Mesenchymal stem cell (in vitro differentiated cells and primary cell): ENCODE data around the gene SPTY2D1. TPM values are rescaled to one million over a fixed set of nuclear protein-coding genes. Genes with fewer than 3 reads are reported as not detected.
"Not testable (repeated sequence)": the region's sequence is repeated elsewhere in the genome, so short reads cannot be mapped to it uniquely, and the experiment has no call there.

Experiments
- DNase-seq: peaks from one replicate; pipeline ENCODE4 v3.0.0-alpha.2; 2013
- H2AFZ ChIP-seq: one replicate; pipeline ENCODE4 v1.6.1; 2013; ENCODE audit warnings: low read depth, mild to moderate bottlenecking, control low read depth, inconsistent platforms, low read length, moderate library complexity
- H2AK5ac ChIP-seq: 2 replicates; pipeline ENCODE4 v1.6.1; 2013; ENCODE audit warnings: low read length, moderate library complexity, mild to moderate bottlenecking, inconsistent platforms; ENCODE audit not compliant: severe bottlenecking
- H2BK120ac ChIP-seq: one replicate; pipeline ENCODE4 v1.6.1; 2013; ENCODE audit warnings: low read depth, mild to moderate bottlenecking, inconsistent platforms, low read length, moderate library complexity
- H2BK12ac ChIP-seq, 2 experiments: one replicate each; pipeline ENCODE4 v1.6.1; 2013; ENCODE audit warnings: inconsistent platforms in 2 of 2, low read length in 2 of 2, mild to moderate bottlenecking in 2 of 2, moderate library complexity in 2 of 2, control low read depth in 1 of 2
- H2BK15ac ChIP-seq: one replicate; pipeline ENCODE4 v1.6.1; 2013; ENCODE audit warnings: mild to moderate bottlenecking, low read depth, inconsistent platforms; ENCODE audit not compliant: poor library complexity, severe bottlenecking
- H2BK5ac ChIP-seq: 2 replicates; pipeline ENCODE4 v1.6.1; 2013; ENCODE audit warnings: low read depth, mild to moderate bottlenecking, low read length, control low read depth, inconsistent platforms; ENCODE audit not compliant: poor library complexity, severe bottlenecking
- H3K14ac ChIP-seq, 2 experiments: one replicate each; pipeline ENCODE4 v1.6.1; 2013; ENCODE audit warnings: inconsistent platforms in 2 of 2, low read length in 2 of 2, control low read depth in 1 of 2, mild to moderate bottlenecking in 1 of 2, moderate library complexity in 1 of 2
- H3K18ac ChIP-seq, 2 experiments: one replicate each; pipeline ENCODE4 v1.6.1; 2013; ENCODE audit warnings: inconsistent platforms in 2 of 2, low read length in 2 of 2, control low read depth in 1 of 2, low read depth in 1 of 2, mild to moderate bottlenecking in 1 of 2
- H3K23ac ChIP-seq, 2 experiments: one replicate each; pipeline ENCODE4 v1.6.1; 2013; ENCODE audit warnings: inconsistent platforms in 2 of 2, low read length in 2 of 2, mild to moderate bottlenecking in 2 of 2, moderate library complexity in 2 of 2, control low read depth in 1 of 2
- H3K27ac ChIP-seq: 2 replicates; pipeline ENCODE4 v1.5.1; 2013; ENCODE audit warnings: mild to moderate bottlenecking, moderate library complexity, low read length, control low read depth, inconsistent platforms; ENCODE audit not compliant: poor library complexity, severe bottlenecking
- H3K27me3 ChIP-seq, 2 experiments: 2 replicates each; pipeline versions ENCODE4 v1.6.1 to v1.7.0; 2013; ENCODE audit warnings: low read length in 2 of 2, mild to moderate bottlenecking in 2 of 2, moderate library complexity in 2 of 2, control low read depth in 1 of 2, inconsistent platforms in 1 of 2; ENCODE audit not compliant: control insufficient read depth in 1 of 2, insufficient read depth in 1 of 2
- H3K36me3 ChIP-seq, 2 experiments: 2 replicates each; pipeline versions ENCODE4 v1.6.1 to v1.7.0; 2013; ENCODE audit warnings: low read length in 2 of 2, control low read depth in 1 of 2, inconsistent platforms in 1 of 2, low read depth in 1 of 2, mild to moderate bottlenecking in 1 of 2; ENCODE audit not compliant: insufficient read depth in 2 of 2, control insufficient read depth in 1 of 2
- H3K4ac ChIP-seq, 2 experiments: one replicate each; pipeline ENCODE4 v1.6.1; 2013; ENCODE audit warnings: inconsistent platforms in 2 of 2, low read length in 2 of 2, mild to moderate bottlenecking in 2 of 2, moderate library complexity in 2 of 2, control low read depth in 1 of 2, low read depth in 1 of 2
- H3K4me1 ChIP-seq: 2 replicates; pipeline ENCODE4 v1.6.1; 2013; ENCODE audit warnings: low read depth, low read length, control low read depth; ENCODE audit not compliant: control insufficient read depth, insufficient read depth
- H3K4me2 ChIP-seq: 2 replicates; pipeline ENCODE4 v1.6.1; 2013; ENCODE audit warnings: low read length, mild to moderate bottlenecking, inconsistent platforms; ENCODE audit not compliant: poor library complexity, severe bottlenecking
- H3K4me3 ChIP-seq, 2 experiments: 2 replicates each; pipeline versions ENCODE4 v1.5.1 to v1.7.0; 2013; ENCODE audit warnings: low read length in 2 of 2, mild to moderate bottlenecking in 2 of 2, control low read depth in 1 of 2, low read depth in 1 of 2; ENCODE audit not compliant: insufficient read depth in 1 of 2
- H3K79me1 ChIP-seq: replicated peaks from 2 replicates; pipeline ENCODE4 v1.6.1; 2013; ENCODE audit warnings: mild to moderate bottlenecking, control low read depth, low read length, inconsistent platforms; ENCODE audit not compliant: poor library complexity, severe bottlenecking
- H3K9ac ChIP-seq: 2 replicates; pipeline ENCODE4 v1.7.0; 2013; ENCODE audit warnings: mild to moderate bottlenecking, low read length, moderate library complexity
- H3K9me3 ChIP-seq: 2 replicates; pipeline ENCODE4 v1.7.0; 2013; ENCODE audit warnings: mild to moderate bottlenecking, low read length; ENCODE audit not compliant: control insufficient read depth
- H4K8ac ChIP-seq: one replicate; pipeline ENCODE4 v1.6.1; 2013; ENCODE audit warnings: inconsistent platforms, mild to moderate bottlenecking, low read length, moderate library complexity
- H4K91ac ChIP-seq: one replicate; pipeline ENCODE4 v1.6.1; 2013; ENCODE audit warnings: mild to moderate bottlenecking, low read length, inconsistent platforms
- WGBS: methylation state at CpG from one replicate; pipeline ENCODE4 v1.1.7; 2013; ENCODE audit warnings: mixed read lengths; 5-methylcytosine and 5-hydroxymethylcytosine counted together
- polyA plus RNA-seq, 2 experiments: library from polyadenylated mRNA; stranded (reverse); fragments of 200-250 nt; gene quantifications; one replicate each; pipeline ENCODE4 v1.2.3, GENCODE V29; 2013

SPTY2D1 gene, protein sequence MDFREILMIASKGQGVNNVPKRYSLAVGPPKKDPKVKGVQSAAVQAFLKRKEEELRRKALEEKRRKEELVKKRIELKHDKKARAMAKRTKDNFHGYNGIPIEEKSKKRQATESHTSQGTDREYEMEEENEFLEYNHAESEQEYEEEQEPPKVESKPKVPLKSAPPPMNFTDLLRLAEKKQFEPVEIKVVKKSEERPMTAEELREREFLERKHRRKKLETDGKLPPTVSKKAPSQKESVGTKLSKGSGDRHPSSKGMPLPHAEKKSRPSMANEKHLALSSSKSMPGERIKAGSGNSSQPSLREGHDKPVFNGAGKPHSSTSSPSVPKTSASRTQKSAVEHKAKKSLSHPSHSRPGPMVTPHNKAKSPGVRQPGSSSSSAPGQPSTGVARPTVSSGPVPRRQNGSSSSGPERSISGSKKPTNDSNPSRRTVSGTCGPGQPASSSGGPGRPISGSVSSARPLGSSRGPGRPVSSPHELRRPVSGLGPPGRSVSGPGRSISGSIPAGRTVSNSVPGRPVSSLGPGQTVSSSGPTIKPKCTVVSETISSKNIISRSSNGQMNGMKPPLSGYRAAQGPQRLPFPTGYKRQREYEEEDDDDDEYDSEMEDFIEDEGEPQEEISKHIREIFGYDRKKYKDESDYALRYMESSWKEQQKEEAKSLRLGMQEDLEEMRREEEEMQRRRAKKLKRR
- polyA plus RNA-seq (2013, experiment 1 of 2), result 13.9 TPM
- 14.2 TPM for polyA plus RNA-seq (2013, experiment 2 of 2)

DNA sequence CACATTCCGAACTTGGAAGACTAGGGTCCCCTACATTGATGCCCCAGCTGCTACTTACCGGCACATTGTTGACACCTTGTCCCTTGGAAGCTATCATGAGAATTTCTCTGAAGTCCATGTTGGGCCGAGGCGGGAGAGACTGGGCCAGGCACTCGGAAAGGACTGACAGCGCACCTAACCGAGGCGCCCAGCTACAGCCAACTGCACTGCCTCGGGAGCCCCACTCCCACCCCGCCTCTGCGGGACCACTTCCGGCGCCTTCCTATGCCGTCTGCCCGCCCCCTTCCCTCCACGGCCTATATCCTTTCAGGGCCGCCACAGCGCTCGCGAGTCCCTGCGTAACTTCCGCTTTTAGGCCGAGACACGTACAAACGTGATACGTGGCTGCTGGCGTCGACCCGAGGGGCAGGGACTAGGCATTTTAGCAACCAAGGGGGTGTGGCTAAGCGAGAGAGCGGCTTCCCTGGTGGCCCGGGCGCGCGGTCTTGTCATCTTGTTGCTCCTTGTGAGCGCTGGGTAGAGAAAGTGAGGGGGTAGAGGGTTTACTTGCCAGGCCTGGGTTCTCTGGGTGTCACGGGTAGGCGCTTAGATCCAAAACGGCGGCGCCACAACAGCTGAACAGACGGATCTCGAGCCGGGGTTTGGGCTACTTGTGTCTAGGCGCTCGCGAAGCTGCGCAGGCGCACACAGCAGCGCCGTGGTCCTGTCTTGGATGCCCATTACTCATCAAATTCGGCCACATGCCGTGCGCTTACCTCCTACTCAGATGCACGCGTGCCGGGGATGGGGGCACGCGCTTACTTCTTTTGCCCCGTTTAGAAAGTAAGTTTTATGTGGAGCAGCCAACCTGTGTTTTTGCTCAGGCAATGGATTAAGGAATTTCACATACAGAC is at the start of gene SPTY2D1:
SPTY2D1 (minus strand) TSS at position 203 of the 893 bp plus-strand sequence; CDS start at position 118, 85 bp downstream.
- under 1% methylated on average over 59 of the region's 60 CpGs for WGBS

DNA sequence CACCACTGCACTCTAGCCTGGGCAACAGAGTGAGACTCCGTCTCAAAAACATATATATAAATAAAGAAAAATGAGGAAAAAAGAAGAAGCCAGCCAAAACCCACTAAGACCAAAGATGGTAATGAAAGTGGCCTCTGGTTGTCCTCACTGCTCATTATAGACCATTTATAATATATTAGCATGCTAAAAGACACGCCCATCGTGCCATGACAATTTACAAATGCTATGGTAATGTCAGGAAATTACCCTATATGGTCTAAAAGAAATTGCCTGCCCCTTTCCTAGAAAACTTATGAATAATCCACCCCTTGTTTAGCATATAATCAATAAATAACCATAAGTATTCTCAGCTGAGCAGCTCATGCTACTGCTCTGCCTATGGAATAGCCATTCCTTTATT is 48.3 kb upstream of the SPTY2D1 start:
- 93% methylated on average over 2 of the region's 3 CpGs for WGBS
- H3K23ac ChIP-seq, result no peak overlapping the region

More for the DNA sequence above, at the start of gene SPTY2D1:
- H3K4me1 ChIP-seq, result peaks cover 2% of the 10 kb centered on the region
- no peaks in the 10 kb centered on the region for H3K36me3 ChIP-seq
- peak within 1 kb of the TSS; percentile 65 to 96 for H3K4me3 ChIP-seq
- H2BK15ac ChIP-seq, result peak within 1 kb of the TSS; percentile 98
- peak within 1 kb of the TSS; percentile 33 to 74 for H3K18ac ChIP-seq
- peak within 1 kb of the TSS; percentile 78 for H2BK5ac ChIP-seq
- peak within 1 kb of the TSS; percentile 99 for H3K9ac ChIP-seq
- no peak within 1 kb of the TSS for H2AK5ac ChIP-seq
- DNase-seq, result peak; percentile 100
- H3K4ac ChIP-seq, result peak within 1 kb of the TSS; percentile 1 to 81
- H2AFZ ChIP-seq, result peak within 1 kb of the TSS; percentile 79
- peak within 1 kb of the TSS; percentile 93 for H3K27ac ChIP-seq
- peak within 1 kb of the TSS in 1 of 2 experiments; percentile 14 for H3K23ac ChIP-seq
- H3K27me3 ChIP-seq, result peaks cover 0 to 4% of the 10 kb centered on the region in 2 experiments
- H2BK12ac ChIP-seq, result no peak within 1 kb of the TSS
- peak within 1 kb of the TSS; percentile 84 for H4K8ac ChIP-seq
- H3K4me2 ChIP-seq, result peak within 1 kb of the TSS; percentile 95
- no peaks in the 10 kb centered on the region for H3K9me3 ChIP-seq
- H4K91ac ChIP-seq, result no peak within 1 kb of the TSS
- no peaks in the 10 kb centered on the region for H3K79me1 ChIP-seq
- H2BK120ac ChIP-seq, result peak within 1 kb of the TSS; percentile 52
- H3K14ac ChIP-seq, result no peak within 1 kb of the TSS

DNA sequence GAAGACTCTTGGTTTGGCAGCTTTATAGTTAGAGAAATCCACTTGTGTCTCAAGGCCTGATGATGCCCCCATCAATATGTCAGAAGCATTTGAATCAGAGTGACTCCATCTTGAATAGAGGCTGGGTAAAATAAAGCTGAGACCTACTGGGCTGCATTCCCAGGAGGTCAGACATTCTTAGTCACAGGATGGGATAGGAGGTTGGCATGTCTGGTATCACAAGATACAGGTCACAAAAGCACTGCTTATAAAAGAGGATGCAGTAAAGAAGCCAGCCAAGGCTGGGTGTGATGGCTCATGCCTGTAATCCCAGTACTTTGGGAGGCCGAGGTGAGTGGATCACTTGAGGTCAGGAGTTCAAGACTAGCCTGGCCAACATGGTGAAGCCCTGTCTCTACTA is 47.8 kb upstream of the SPTY2D1 start:
- not testable (repeated sequence) for H3K4me1 ChIP-seq, H4K8ac ChIP-seq, H3K4ac ChIP-seq, H3K36me3 ChIP-seq, H2BK15ac ChIP-seq, H3K9me3 ChIP-seq, H3K14ac ChIP-seq, DNase-seq, H3K9ac ChIP-seq, H2BK5ac ChIP-seq, H3K4me3 ChIP-seq, H3K79me1 ChIP-seq, H4K91ac ChIP-seq, H2BK12ac ChIP-seq, H3K27ac ChIP-seq, H3K27me3 ChIP-seq, H3K23ac ChIP-seq, H3K18ac ChIP-seq, H2AFZ ChIP-seq, H3K4me2 ChIP-seq, H2BK120ac ChIP-seq, H2AK5ac ChIP-seq
- 100% methylated on average over 1 of the region's 1 CpG for WGBS

More for the DNA sequence above, 48.3 kb upstream of the SPTY2D1 start:
- no peak overlapping the region for H3K27ac ChIP-seq
- no peak overlapping the region for H2BK15ac ChIP-seq
- H3K18ac ChIP-seq, result no peak overlapping the region
- H3K14ac ChIP-seq, result no peak overlapping the region
- no peak overlapping the region for H2BK12ac ChIP-seq
- H4K8ac ChIP-seq, result no peak overlapping the region
- H3K4me2 ChIP-seq, result no peak overlapping the region
- no peak overlapping the region for H2AFZ ChIP-seq
- H2BK5ac ChIP-seq, result no peak overlapping the region
- H2BK120ac ChIP-seq, result no peak overlapping the region
- H2AK5ac ChIP-seq, result no peak overlapping the region
- H3K79me1 ChIP-seq, result no peaks in the 10 kb centered on the region
- H3K9me3 ChIP-seq, result no peaks in the 10 kb centered on the region
- no peak overlapping the region for H3K9ac ChIP-seq
- no peak for DNase-seq
- no peak overlapping the region for H3K4ac ChIP-seq
- no peak overlapping the region for H4K91ac ChIP-seq
- H3K27me3 ChIP-seq, result no peaks in the 10 kb centered on the region
- no peak overlapping the region for H3K4me3 ChIP-seq
- H3K36me3 ChIP-seq, result no peaks in the 10 kb centered on the region
- H3K4me1 ChIP-seq, result no peaks in the 10 kb centered on the region
